GM21381 (cell line): Measurements from ENCODE around the gene SLC17A6.

Source experiments
- ATAC-seq: cut with Tn5 transposase; IDR thresholded peaks from one replicate; pipeline ENCODE4 v1.9.1; 2021; ENCODE audit warnings: mild to moderate bottlenecking, moderate library complexity; ENCODE audit not compliant: unreplicated experiment

Gene SLC17A6

DNA sequence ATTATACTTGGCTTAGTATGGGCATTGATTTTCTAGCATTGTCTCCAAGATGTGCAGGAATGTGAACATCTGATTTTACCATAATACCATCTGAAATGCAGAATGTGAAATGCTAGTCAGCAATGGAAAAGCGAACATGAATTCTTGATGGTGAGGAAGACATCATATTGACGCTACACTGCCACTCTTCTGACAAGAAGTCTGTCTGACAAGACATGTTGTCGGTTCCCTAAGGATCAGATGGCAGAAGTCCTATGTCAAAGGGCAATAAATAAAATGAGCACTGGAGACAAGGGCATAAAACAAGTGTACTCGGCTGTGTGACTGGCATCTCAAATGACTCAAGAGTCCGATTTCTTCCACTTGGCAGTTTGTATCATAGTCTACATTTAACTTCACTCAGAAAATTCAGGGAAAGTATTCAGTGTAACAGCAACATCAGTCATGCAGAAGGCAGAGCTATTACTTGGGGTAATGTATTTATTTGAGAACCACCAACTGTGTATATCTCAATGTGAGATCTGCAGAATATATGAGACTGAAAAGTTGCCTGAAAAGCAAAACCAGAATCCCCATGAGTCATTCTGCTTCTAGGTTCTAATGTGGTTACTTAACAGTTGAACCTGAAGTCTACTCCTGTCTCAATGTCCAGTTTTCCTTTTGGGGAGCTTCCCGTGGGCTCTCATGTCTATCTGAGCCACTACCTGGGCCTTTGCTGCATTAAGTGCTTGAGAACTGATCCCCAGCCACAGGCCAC lies 51.5 kb downstream of the SLC17A6 start:
- ATAC-seq: no peak

DNA sequence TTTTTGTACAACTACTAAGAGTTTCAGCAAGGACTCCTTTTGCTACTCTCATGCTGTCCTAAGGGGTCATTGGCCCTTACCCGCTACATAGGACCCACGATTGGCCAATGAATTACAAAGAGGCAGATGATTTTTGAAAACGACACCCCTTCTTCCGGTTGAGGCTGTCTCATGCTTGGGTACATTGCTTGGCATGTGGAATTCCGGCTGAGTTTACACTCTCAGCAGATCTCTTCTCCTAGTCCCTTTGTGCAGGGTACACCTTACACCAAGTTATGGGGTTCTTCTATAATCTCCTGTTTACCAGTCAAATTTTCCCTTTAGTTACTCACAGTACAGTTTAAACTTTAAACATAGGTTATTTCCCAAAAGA lies 52.1 kb downstream of the SLC17A6 start:
- no peak for ATAC-seq

DNA sequence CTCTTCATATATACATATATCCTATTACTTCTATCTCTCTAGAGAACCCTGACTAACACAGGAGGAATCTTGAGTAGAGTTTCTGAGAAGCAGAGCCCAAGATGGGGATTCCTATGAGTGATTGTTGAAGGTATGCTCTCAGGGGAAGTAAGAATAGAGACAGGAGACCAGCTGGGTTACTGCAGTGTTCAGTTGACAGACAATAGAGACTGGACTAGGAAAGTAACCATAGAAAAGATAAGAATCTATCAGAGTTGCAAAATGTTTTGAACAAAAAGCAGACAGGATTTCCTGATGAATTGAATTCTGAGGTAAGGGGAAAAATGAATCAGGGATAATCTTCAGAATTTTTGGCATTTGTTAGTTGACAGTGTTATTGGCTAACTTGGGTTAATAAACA lies 54.4 kb downstream of the SLC17A6 start:
- ATAC-seq: no peak

DNA sequence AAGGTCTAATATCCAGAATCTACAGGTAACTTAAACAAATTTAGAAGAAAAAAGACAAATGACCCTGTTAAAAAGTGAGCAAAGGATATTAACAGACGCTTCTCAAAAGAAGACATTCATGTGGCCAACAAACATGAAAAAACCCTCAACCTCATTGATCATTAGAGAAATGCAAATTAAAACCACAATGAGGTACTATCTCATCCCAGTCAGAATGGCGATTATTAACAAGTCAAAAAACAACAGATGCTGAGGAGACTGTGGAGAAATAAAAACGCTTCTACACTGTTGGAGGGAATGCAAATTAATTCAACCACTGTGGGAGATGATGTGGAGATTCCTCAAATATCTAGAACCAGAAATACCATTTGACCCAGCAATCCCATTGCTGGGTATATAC lies 67.2 kb downstream of the SLC17A6 start:
- ATAC-seq: no peak

DNA sequence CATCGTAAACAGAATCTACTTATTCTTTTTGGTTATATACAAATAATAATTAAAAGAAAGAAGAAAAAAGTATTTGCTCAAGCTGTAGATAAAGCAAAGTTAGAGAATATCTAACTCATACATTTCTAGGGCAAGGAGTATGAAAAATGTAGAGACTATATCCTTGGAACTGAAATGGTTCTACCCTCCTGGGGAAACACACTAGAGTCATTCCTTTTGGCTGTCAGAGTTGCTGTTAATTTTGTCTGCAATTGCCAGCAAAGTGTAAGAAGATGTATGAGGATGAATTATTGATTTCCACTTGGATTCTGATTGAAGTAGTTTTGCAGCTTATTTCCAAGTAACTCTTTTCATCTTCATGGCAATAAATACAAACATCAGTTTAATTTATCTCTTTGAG lies 69.1 kb downstream of the SLC17A6 start:
- no peak for ATAC-seq

DNA sequence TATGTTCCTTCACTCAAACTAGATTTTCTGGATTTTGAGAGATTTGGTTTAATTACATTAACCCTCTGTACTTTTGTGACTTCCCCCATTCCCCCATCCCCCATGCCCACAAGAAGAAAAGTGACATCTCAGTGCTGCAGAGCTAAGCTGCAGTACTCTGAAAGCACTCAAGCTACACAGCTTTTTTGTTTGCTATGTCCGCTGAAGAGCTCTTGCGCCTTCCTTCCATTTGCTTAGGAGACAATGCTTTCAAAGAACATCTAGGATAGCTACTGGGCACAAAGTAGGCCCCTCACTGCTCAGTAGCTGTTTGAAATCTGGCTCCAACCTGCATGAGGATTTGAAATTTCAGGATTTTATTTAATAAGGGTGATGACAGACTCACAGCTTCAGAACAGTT lies 69.7 kb downstream of the SLC17A6 start:
- no peak for ATAC-seq

DNA sequence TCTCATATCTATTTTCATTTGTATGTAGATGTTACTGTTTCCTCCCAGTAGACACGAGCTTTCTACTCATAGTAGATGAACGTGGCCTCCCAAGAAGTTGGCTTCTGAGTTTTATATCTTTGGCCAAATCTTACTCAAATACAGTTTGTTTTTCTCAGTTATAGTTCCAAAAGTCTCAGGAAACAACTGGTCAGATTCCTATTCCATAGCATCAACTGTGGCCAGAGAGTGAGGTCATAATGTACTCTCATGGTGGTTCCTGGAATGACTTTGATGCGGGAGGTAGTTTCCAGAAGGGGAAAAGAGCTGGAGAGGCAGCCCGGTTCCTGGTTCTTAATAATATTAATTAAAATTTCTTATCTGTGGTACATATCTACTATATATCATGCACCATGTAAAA lies 77.3 kb downstream of the SLC17A6 start:
- ATAC-seq: no peak

DNA sequence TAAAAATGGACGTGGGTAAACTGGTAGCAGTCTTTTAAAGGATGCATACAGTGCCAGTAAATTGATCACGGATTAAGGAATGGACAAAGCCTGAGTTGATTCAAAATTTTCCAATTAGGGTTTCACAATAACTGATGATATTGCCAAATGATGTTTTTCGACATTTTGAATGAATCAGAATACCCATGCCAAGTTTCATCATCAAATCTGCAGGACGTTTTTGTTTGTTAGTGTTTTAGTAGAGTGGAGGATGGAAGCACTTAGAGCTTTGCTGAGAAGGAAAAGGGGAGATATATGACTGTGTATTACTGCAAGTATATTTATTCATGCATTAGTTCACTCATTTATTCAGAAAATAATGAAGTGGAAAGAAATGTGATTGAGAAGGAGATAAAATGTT lies 78.3 kb downstream of the SLC17A6 start:
- no peak for ATAC-seq

DNA sequence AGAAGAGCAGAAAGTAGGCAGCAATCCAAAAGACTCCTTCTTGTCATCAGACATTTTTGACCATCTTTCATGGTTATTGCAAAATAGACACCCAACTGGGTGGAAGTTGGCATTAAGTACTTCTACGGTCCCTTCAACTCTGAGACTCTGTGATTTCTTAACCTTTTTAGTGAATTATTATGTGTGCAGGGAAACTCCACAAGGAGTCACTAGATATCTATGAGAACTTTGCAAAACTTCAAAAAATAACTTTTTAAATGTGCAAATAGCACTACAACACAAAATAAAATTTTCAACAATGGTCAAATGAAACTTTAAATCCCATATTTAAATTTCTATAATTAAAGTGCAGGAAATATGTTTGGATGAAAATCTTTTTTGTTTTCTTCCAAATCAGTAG lies 88.7 kb downstream of the SLC17A6 start:
- ATAC-seq: no peak
